ENCODE data around the gene PAPPA2. TPM values are rescaled to one million over a fixed set of nuclear protein-coding genes. Genes with fewer than 3 reads are reported as not detected.

PAPPA2 gene
- total RNA-seq, 1 donor: 7.0 TPM

- no peak for TF ChIP-seq CTCF (IDR thresholded peaks at IDR 0.05; ENCODE audit: insufficient read depth, low read length)
- DNase-seq (ENCODE audit: low read depth): peak; percentile 37
- no peak overlapping the region for H3K4me3 ChIP-seq (ENCODE audit: low read depth, low read length)
These were observed 146.8 kb downstream of the PAPPA2 start for GRCh38 chr1:176609556-176610408.

DNA sequence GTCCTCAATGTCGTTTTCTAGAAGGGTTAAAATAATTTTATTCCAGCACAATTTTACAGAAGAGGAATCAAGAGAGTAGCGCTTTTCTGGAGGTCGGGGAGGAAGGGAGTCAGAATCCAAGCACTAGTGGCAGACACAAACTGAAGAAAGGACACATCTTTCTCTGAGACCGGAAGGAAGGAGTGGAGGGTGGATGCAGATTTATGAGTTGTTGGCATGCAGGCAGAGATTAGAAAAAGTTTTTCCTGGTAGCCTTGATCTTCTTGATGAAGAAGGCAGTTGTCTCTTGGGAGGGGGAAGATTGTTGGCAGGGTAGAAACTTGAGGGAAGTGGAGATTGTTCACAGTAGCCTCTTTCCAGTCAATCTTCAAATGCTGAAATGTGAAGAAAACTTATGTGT, 149.8 kb downstream of the PAPPA2 start:
- no peak for DNase-seq (ENCODE audit: low read depth)
- no peak overlapping the region for H3K4me3 ChIP-seq (ENCODE audit: low read depth, low read length)
- no peak for TF ChIP-seq CTCF (IDR thresholded peaks at IDR 0.05; ENCODE audit: insufficient read depth, low read length)

GRCh38 chr1:176617881-176618280, 154.9 kb downstream of the PAPPA2 start:
- TF ChIP-seq CTCF (IDR thresholded peaks at IDR 0.05; ENCODE audit: insufficient read depth, low read length): no peak
- no peak overlapping the region for H3K4me3 ChIP-seq (ENCODE audit: low read depth, low read length)
- DNase-seq (ENCODE audit: low read depth): peak; percentile 43

GRCh38 chr1:176619261-176619660, 156.3 kb downstream of the PAPPA2 start:
- no peak for TF ChIP-seq CTCF (IDR thresholded peaks at IDR 0.05; ENCODE audit: insufficient read depth, low read length)
- no peak overlapping the region for H3K4me3 ChIP-seq (ENCODE audit: low read depth, low read length)
- no peak for DNase-seq (ENCODE audit: low read depth)

DNA sequence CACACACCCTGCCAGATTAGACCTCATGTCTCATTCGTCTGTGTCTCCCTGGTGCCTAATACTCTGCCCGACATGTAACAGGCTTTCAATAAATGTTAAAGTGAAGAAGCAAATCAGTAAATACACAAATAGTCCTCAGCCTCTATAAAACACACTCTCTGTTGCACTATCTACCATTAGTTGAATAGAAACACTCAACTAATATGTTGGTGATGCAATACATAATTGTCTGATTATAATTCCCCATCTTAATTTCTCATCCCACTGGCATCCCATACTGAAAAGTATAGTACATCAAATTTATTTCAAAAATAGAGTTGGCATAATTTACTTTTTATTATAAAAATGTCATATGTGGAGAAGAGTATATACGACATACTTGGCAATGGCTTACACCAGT, 162.4 kb downstream of the PAPPA2 start:
- TF ChIP-seq CTCF (IDR thresholded peaks at IDR 0.05; ENCODE audit: insufficient read depth, low read length): no peak
- no peak for DNase-seq (ENCODE audit: low read depth)
- no peak overlapping the region for H3K4me3 ChIP-seq (ENCODE audit: low read depth, low read length)

DNA sequence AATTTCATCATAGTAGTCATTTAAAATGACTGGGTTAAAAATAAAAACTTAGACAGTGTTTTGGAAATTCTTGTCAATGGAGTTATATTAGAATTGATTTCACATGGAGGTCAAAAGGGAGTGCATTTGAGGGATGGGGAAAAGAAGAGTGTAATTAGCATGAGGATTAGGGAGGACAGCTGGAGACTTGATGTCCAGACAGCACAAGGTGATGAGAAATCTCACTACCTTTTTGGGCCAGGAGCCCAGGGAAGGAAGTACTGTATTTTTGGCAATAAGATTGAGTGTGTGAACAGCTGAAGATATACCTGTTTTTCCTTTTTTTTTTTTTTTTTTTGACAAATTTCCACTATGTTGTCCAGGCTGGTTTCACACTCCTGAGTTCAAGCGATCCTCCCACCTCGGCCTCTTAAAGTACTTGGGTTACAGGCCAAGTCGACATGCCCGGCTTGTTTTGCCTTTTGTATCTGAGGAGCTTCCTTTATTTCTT, 163.6 kb downstream of the PAPPA2 start:
- DNase-seq (ENCODE audit: low read depth): no peak
- TF ChIP-seq CTCF (IDR thresholded peaks at IDR 0.05; ENCODE audit: insufficient read depth, low read length): no peak
- no peak overlapping the region for H3K4me3 ChIP-seq (ENCODE audit: low read depth, low read length)

All from fibroblast of the aortic adventitia (primary cell).